ENCODE measurements around the gene NES. TPM values are rescaled to one million over a fixed set of nuclear protein-coding genes. Genes with fewer than 3 reads are reported as not detected.

The NES gene
- total RNA-seq, 4 donors from 2014 or later = 13.9 to 34.3 (median 23.9) TPM

DNA sequence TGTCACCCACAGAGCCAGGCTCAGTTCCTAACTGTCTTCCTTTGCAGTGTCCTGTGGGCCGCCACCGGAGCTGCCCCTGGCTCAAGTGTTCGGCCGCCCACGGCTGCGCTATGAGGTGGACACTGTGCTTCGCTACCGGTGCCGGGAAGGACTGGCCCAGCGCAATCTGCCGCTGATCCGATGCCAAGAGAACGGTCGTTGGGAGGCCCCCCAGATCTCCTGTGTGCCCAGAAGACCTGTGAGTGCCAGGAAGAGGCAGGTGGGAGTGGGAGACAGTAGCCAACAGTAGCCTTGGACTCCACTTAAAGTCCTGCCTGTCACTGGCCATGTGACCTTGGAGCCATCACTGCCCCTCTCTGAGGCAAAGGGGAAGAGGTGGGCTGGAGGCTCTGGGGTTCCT lies 18.7 kb downstream of the NES start:
- no peak overlapping the region for H3K27ac ChIP-seq
- WGBS, 2 donors (ENCODE audit: low coverage in 1 of 2) = 72% methylated on average over 5 of the region's 14 CpGs; no CpG with 5 or more reads in 1 of the 2 donors
- TF ChIP-seq POLR2A (IDR thresholded peaks at IDR 0.05) (no peak), EP300 (IDR thresholded peaks at IDR 0.05) (no peak), POLR2AphosphoS5 (IDR thresholded peaks at IDR 0.05) (no peak)
- TF ChIP-seq, protein P1, sequence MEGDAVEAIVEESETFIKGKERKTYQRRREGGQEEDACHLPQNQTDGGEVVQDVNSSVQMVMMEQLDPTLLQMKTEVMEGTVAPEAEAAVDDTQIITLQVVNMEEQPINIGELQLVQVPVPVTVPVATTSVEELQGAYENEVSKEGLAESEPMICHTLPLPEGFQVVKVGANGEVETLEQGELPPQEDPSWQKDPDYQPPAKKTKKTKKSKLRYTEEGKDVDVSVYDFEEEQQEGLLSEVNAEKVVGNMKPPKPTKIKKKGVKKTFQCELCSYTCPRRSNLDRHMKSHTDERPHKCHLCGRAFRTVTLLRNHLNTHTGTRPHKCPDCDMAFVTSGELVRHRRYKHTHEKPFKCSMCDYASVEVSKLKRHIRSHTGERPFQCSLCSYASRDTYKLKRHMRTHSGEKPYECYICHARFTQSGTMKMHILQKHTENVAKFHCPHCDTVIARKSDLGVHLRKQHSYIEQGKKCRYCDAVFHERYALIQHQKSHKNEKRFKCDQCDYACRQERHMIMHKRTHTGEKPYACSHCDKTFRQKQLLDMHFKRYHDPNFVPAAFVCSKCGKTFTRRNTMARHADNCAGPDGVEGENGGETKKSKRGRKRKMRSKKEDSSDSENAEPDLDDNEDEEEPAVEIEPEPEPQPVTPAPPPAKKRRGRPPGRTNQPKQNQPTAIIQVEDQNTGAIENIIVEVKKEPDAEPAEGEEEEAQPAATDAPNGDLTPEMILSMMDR (IDR thresholded peaks at IDR 0.05) = no peak
- peaks cover 0 to 67% (median 52%) of the 10 kb centered on the region in 3 donors for H3K4me1 ChIP-seq
- no peaks in the 10 kb centered on the region for H3K9me3 ChIP-seq
- H3K4me3 ChIP-seq = no peak overlapping the region
- H3K27me3 ChIP-seq = peaks cover 43% of the 10 kb centered on the region
- ATAC-seq = no peak
- H3K36me3 ChIP-seq = no peaks in the 10 kb centered on the region

DNA sequence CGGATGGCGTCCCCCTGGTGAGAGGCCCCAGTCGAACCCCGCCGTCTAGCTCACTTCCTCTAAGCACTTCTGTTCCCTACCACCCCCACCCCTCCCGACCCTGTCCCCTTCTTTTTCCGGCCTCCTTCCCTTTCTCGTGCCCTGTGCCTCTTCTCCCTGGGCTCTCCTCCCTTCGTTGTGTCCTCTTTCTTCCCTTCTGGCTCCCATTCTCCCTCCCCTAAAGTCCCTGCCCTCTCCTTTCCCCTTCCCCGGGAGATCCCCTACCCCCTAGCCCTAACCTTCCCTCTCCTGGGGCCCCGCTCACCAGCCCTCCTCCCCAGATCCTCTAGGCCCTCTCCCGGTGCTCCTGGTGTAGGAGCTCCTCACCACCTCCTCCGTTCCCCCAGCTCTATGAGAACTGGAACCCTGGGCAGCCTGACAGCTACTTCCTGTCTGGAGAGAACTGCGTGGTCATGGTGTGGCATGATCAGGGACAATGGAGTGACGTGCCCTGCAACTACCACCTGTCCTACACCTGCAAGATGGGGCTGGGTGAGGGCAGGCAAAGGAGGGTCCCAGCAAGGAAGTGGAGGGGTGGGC lies 19.4 kb downstream of the NES start:
- H3K4me3 ChIP-seq = peak overlapping the region in 1 of 2 donors; percentile 44

DNA sequence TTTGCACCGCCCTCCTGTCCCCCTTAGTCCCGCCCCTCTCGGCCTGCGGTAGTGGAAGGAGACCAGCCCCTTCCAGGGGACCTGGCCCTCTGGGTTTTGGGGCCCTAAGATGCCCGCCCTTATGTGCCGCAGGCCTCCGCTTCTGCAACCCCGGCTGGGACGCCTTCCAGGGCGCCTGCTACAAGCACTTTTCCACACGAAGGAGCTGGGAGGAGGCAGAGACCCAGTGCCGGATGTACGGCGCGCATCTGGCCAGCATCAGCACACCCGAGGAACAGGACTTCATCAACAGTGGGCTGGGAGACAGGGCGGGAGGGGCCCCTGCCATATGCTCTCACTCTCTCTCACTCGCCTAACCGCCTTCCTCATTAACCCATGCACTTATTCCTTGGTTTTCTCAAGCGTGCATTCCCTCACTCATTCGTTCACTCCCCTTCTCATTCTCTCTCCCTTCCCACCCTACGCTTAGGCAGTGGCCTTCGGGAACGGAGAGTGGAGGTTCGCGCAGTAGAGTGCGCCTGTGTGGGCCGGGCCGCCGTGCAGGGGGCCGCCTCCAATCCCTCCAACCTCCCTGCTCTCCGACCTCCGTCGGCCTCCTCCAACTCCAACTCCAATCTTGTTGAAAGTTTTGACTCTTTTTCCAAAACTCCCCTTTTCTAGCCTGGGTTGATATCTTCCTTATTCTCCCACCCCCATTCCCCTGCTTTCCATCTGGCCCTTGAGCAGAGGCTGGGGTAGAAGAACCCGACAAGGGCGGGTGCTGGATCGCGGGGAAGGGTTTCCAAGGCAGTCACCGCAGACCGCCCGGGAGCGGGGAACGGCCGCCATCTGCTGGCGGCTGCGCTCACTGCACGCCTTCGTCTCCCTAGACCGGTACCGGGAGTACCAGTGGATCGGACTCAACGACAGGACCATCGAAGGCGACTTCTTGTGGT lies 20.1 kb downstream of the NES start:
- peaks cover 57% of the 10 kb centered on the region for H3K27me3 ChIP-seq
- TF ChIP-seq EP300 (IDR thresholded peaks at IDR 0.05) (no peak), POLR2A (IDR thresholded peaks at IDR 0.05) (no peak), POLR2AphosphoS5 (IDR thresholded peaks at IDR 0.05) (no peak)
- TF ChIP-seq, protein P1 (IDR thresholded peaks at IDR 0.05) = peak in 3 of 4 experiments; percentile 92 to 99 (median 95)
- H3K4me1 ChIP-seq = peaks cover 0 to 53% (median 38%) of the 10 kb centered on the region in 3 donors
- no peaks in the 10 kb centered on the region for H3K36me3 ChIP-seq
- peak overlapping the region in 1 of 2 donors; percentile 44 for H3K4me3 ChIP-seq
- ATAC-seq = peak; percentile 65
- no peaks in the 10 kb centered on the region for H3K9me3 ChIP-seq
- 1 to 3% methylated on average over 24 to 26 of the region's 54 CpGs for WGBS, 2 donors (ENCODE audit: low coverage in 1 of 2)
- peak overlapping the region in 1 of 4 donors; percentile 31 for H3K27ac ChIP-seq

More for the DNA sequence above, 19.4 kb downstream of the NES start:
- Histone ChIP-seq H3K27ac (no peak overlapping the region), H3K9me3 (no peaks in the 10 kb centered on the region), H3K4me1 (peaks cover 0 to 61% (median 45%) of the 10 kb centered on the region in 3 donors), H3K27me3 (peaks cover 49% of the 10 kb centered on the region), H3K36me3 (no peaks in the 10 kb centered on the region)
- ATAC-seq = no peak
- WGBS, 2 donors (ENCODE audit: low coverage in 1 of 2) = 5 to 11% methylated on average over 6 to 13 of the region's 15 CpGs
- TF ChIP-seq, protein P1 (IDR thresholded peaks at IDR 0.05) = peak in 1 of 4 experiments; percentile 10
- TF ChIP-seq POLR2AphosphoS5 (IDR thresholded peaks at IDR 0.05) = no peak

DNA sequence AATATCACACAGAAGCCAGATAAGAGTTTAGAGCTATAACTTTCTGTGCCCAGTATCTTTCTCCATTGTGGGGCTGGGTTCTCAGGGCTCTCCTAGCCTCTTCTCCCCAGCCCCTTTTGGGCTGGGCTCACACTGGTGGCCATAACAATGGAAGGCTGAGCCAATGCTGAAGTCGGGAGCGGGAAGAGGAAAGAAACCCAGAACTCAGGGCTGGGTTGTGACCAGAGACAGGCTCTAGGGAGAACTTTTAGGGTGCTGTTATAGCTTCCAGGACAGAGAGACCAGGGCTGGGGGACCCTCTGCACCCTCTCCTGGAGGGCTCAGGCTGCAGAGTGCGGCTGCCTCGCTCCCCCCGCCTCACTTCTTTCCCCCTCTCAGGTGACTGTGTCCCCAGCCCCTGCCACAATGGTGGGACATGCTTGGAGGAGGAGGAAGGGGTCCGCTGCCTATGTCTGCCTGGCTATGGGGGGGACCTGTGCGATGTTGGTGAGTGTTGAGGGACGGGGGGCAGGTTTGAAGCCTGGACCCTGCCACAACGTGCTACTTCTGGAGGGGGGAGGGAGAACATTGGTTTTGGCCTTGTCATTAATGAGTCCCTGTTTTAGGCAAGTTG lies 21.2 kb downstream of the NES start:
- Histone ChIP-seq H3K4me1 (peaks cover 0 to 42% (median 28%) of the 10 kb centered on the region in 3 donors), H3K27me3 (peaks cover 67% of the 10 kb centered on the region), H3K4me3 (no peak overlapping the region), H3K9me3 (no peaks in the 10 kb centered on the region), H3K36me3 (no peaks in the 10 kb centered on the region), H3K27ac (no peak overlapping the region)
- 29% methylated on average over 1 of the region's 9 CpGs; no CpG with 5 or more reads in 1 of the 2 donors for WGBS, 2 donors (ENCODE audit: low coverage in 1 of 2)
- no peak for ATAC-seq
- no peak for TF ChIP-seq POLR2AphosphoS5 (IDR thresholded peaks at IDR 0.05)
- no peak for TF ChIP-seq POLR2A (IDR thresholded peaks at IDR 0.05)
- TF ChIP-seq, protein P1 (IDR thresholded peaks at IDR 0.05) = no peak
- no peak for TF ChIP-seq EP300 (IDR thresholded peaks at IDR 0.05)
